Measurements from ENCODE around the gene SPO11.

SPO11 gene

DNA sequence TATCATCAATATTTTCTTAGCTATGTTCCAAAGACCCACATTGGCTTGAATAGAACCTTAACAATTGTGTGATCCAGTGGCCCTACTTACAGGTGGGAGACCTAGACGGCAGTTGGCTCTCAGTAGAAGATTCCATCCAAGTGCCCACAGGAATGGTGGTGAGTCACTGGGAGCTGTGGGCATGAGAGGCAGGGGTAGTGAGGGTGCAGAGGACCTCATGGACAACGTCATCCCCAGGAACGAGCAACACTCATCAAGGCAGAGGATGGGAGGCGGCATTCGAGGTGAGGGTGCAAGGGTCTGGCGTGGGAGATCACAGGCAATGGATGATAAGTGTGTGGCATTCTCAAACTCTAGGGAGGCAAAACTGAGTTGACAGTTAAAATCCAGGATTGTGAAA is 17.5 kb upstream of the SPO11 start:
- H3F3A ChIP-seq (ENCODE audit: low read depth): no peaks in the 10 kb centered on the region
- no peaks in the 10 kb centered on the region for H3K9me2 ChIP-seq (replicated peaks; ENCODE audit: low read depth, low read length)
- no peaks in the 10 kb centered on the region for H3K4me1 ChIP-seq (ENCODE audit: insufficient read depth, low read length, poor library complexity, severe bottlenecking)
- H2AFZ ChIP-seq (ENCODE audit: low read length): no peak overlapping the region
- TF ChIP-seq, protein P1, sequence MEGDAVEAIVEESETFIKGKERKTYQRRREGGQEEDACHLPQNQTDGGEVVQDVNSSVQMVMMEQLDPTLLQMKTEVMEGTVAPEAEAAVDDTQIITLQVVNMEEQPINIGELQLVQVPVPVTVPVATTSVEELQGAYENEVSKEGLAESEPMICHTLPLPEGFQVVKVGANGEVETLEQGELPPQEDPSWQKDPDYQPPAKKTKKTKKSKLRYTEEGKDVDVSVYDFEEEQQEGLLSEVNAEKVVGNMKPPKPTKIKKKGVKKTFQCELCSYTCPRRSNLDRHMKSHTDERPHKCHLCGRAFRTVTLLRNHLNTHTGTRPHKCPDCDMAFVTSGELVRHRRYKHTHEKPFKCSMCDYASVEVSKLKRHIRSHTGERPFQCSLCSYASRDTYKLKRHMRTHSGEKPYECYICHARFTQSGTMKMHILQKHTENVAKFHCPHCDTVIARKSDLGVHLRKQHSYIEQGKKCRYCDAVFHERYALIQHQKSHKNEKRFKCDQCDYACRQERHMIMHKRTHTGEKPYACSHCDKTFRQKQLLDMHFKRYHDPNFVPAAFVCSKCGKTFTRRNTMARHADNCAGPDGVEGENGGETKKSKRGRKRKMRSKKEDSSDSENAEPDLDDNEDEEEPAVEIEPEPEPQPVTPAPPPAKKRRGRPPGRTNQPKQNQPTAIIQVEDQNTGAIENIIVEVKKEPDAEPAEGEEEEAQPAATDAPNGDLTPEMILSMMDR (conservative IDR thresholded peaks at IDR 0.05; ENCODE audit: low read length): no peak
- no peak for TF ChIP-seq EZH2phosphoT487 (IDR thresholded peaks at IDR 0.05; ENCODE audit: borderline replicate concordance)
- no peaks in the 10 kb centered on the region for H3K79me2 ChIP-seq (ENCODE audit: insufficient read depth, low read length)
- H3K4me3 ChIP-seq (ENCODE audit: low read length, poor library complexity, severe bottlenecking): no peak overlapping the region
- no peaks in the 10 kb centered on the region for H3K9me3 ChIP-seq (ENCODE audit: insufficient read depth, low read depth, low read length)
- H3K36me3 ChIP-seq (ENCODE audit: insufficient read depth, low read length): no peaks in the 10 kb centered on the region
- no peaks in the 10 kb centered on the region for H3K27me3 ChIP-seq (ENCODE audit: insufficient read depth, low read length, poor library complexity, severe bottlenecking)
- H4K20me1 ChIP-seq (ENCODE audit: insufficient read depth, low read length, poor library complexity, severe bottlenecking): no peaks in the 10 kb centered on the region
- no peak overlapping the region for H3K4me2 ChIP-seq (ENCODE audit: low read depth, low read length, poor library complexity, severe bottlenecking)
- no peak overlapping the region for H3K9ac ChIP-seq (ENCODE audit: low read depth, low read length, poor library complexity, severe bottlenecking)

DNA sequence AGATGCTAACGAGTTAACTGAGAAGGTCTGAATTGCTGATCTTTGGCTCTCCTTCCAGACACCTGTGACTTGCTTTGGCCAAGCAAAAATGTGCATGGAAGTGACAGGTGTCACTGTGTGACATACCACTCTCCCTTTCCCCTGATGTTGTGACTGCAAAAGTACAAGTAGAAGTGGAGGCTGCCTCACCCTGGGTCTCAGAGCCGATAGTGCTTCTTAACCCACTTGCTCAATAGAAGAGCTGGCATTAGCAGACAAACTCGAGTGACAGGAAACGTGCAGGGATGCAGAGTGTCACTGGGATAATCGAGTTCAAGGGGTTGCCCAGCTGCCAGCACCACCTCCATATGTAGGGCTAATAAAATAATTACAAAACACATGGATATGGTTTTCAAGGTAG is 16.4 kb upstream of the SPO11 start:
- Histone ChIP-seq H3K4me1 (ENCODE audit: insufficient read depth, low read length, poor library complexity, severe bottlenecking) (no peaks in the 10 kb centered on the region), H3K4me2 (ENCODE audit: low read depth, low read length, poor library complexity, severe bottlenecking) (no peak overlapping the region), H3K79me2 (ENCODE audit: insufficient read depth, low read length) (no peaks in the 10 kb centered on the region)

DNA sequence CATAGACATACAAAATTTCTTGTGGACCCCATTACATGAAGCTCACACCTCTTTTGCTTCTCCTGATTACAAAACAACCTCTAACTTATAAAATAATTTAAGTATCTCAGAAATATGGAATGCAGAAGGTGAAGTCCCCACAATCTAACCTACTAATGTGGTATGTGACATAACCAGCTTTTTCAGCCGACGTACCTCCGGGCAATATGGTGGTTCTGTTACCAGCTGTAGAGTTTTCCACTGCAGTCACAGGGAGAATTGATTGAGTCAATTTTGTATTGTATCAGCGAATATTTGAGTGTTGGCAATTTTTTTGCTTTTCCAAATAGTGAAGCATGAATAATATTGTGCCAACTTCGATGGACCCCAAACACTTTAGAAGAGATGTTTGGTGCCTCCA is 15.7 kb upstream of the SPO11 start:
- H2AFZ ChIP-seq (ENCODE audit: low read length): no peak overlapping the region
- H3K9ac ChIP-seq (ENCODE audit: low read depth, low read length, poor library complexity, severe bottlenecking): no peak overlapping the region
- H3F3A ChIP-seq (ENCODE audit: low read depth): no peaks in the 10 kb centered on the region
- no peaks in the 10 kb centered on the region for H3K9me2 ChIP-seq (replicated peaks; ENCODE audit: low read depth, low read length)
- no peak for TF ChIP-seq EZH2phosphoT487 (IDR thresholded peaks at IDR 0.05; ENCODE audit: borderline replicate concordance)
- TF ChIP-seq, protein P1 (conservative IDR thresholded peaks at IDR 0.05; ENCODE audit: low read length): no peak
- no peak overlapping the region for H3K4me2 ChIP-seq (ENCODE audit: low read depth, low read length, poor library complexity, severe bottlenecking)
- H3K27me3 ChIP-seq (ENCODE audit: insufficient read depth, low read length, poor library complexity, severe bottlenecking): no peaks in the 10 kb centered on the region
- no peaks in the 10 kb centered on the region for H4K20me1 ChIP-seq (ENCODE audit: insufficient read depth, low read length, poor library complexity, severe bottlenecking)
- H3K36me3 ChIP-seq (ENCODE audit: insufficient read depth, low read length): no peaks in the 10 kb centered on the region
- no peaks in the 10 kb centered on the region for H3K9me3 ChIP-seq (ENCODE audit: insufficient read depth, low read depth, low read length)
- H3K4me3 ChIP-seq (ENCODE audit: low read length, poor library complexity, severe bottlenecking): no peak overlapping the region
- no peaks in the 10 kb centered on the region for H3K4me1 ChIP-seq (ENCODE audit: insufficient read depth, low read length, poor library complexity, severe bottlenecking)
- H3K79me2 ChIP-seq (ENCODE audit: insufficient read depth, low read length): no peaks in the 10 kb centered on the region

More for the DNA sequence above, 16.4 kb upstream of the SPO11 start:
- Histone ChIP-seq H2AFZ (ENCODE audit: low read length) (no peak overlapping the region), H3K27me3 (ENCODE audit: insufficient read depth, low read length, poor library complexity, severe bottlenecking) (no peaks in the 10 kb centered on the region), H3K4me3 (ENCODE audit: low read length, poor library complexity, severe bottlenecking) (no peak overlapping the region), H3F3A (ENCODE audit: low read depth) (no peaks in the 10 kb centered on the region), H3K9me2 (replicated peaks; ENCODE audit: low read depth, low read length) (no peaks in the 10 kb centered on the region), H3K9me3 (ENCODE audit: insufficient read depth, low read depth, low read length) (no peaks in the 10 kb centered on the region), H3K9ac (ENCODE audit: low read depth, low read length, poor library complexity, severe bottlenecking) (no peak overlapping the region), H4K20me1 (ENCODE audit: insufficient read depth, low read length, poor library complexity, severe bottlenecking) (no peaks in the 10 kb centered on the region), H3K36me3 (ENCODE audit: insufficient read depth, low read length) (no peaks in the 10 kb centered on the region)
- TF ChIP-seq, protein P1 (conservative IDR thresholded peaks at IDR 0.05; ENCODE audit: low read length): no peak
- TF ChIP-seq EZH2phosphoT487 (IDR thresholded peaks at IDR 0.05; ENCODE audit: borderline replicate concordance): no peak

Measured in Loucy (cell line).